ENCODE measurements around the gene KAT2B.

The KAT2B gene

DNA sequence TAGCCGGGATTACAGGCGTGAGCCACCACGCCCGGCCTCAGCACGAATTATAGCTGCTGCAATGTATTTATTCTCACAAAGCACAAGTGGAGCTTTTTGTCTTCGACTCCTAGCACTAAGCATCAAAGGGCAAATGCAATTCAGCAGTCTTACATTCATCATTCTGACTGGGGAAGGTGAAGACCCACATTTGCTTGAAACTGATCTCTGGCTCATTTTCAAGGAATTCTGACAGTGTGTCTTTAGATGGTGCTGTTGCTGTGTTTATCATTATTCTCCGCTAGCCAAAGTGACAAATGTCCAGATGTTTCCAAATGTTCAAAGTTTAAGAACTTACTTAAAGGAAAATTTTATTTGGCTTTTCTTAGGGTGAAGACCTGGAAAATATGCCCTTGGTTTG is 89.9 kb downstream of the KAT2B start:
- DNase-seq (ENCODE audit: low read depth): no peak
- H3K4me3 ChIP-seq (ENCODE audit: control insufficient read depth, low read depth, low read length): no peak overlapping the region
- TF ChIP-seq CTCF (IDR thresholded peaks at IDR 0.05; ENCODE audit: control insufficient read depth, insufficient read depth, low read depth, low read length, missing control alignments): no peak

- TF ChIP-seq CTCF (IDR thresholded peaks at IDR 0.05; ENCODE audit: control insufficient read depth, insufficient read depth, low read depth, low read length, missing control alignments): no peak
- no peak for DNase-seq (ENCODE audit: low read depth)
- no peak overlapping the region for H3K4me3 ChIP-seq (ENCODE audit: control insufficient read depth, low read depth, low read length)
Observed at GRCh38 chr3:20136231-20136630, 96.0 kb downstream of the KAT2B start.

DNA sequence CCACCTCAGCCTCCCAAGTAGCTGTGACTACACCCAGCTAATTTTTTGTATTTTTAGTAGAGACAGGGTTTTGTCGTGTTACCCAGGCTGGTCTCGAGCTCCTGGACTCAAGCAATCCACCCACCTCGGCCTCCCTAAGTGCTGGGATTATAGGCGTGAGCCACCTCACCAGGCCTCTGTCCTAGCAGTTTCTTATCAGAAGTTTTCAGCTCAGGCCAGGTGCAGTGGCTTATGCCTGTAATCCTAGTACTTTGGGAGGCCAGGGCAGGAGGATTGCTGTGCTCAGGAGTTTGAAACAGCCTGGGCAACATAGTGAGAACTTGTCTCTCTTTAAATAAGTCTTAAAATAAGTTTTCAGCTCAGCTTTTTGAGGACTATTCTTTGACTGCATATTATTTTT is 97.4 kb downstream of the KAT2B start:
- DNase-seq (ENCODE audit: low read depth): no peak
- no peak overlapping the region for H3K4me3 ChIP-seq (ENCODE audit: control insufficient read depth, low read depth, low read length)
- TF ChIP-seq CTCF (IDR thresholded peaks at IDR 0.05; ENCODE audit: control insufficient read depth, insufficient read depth, low read depth, low read length, missing control alignments): no peak

GRCh38 chr3:20140881-20141280 is 100.6 kb downstream of the KAT2B start:
- no peak for TF ChIP-seq CTCF (IDR thresholded peaks at IDR 0.05; ENCODE audit: control insufficient read depth, insufficient read depth, low read depth, low read length, missing control alignments)
- no peak for DNase-seq (ENCODE audit: low read depth)
- H3K4me3 ChIP-seq (ENCODE audit: control insufficient read depth, low read depth, low read length): no peak overlapping the region

GRCh38 chr3:20141316-20141715 is 101.1 kb downstream of the KAT2B start:
- H3K4me3 ChIP-seq (ENCODE audit: control insufficient read depth, low read depth, low read length): no peak overlapping the region
- no peak for DNase-seq (ENCODE audit: low read depth)
- TF ChIP-seq CTCF (IDR thresholded peaks at IDR 0.05; ENCODE audit: control insufficient read depth, insufficient read depth, low read depth, low read length, missing control alignments): no peak

- TF ChIP-seq CTCF (IDR thresholded peaks at IDR 0.05; ENCODE audit: control insufficient read depth, insufficient read depth, low read depth, low read length, missing control alignments): no peak
- no peak overlapping the region for H3K4me3 ChIP-seq (ENCODE audit: control insufficient read depth, low read depth, low read length)
- DNase-seq (ENCODE audit: low read depth): no peak
Observed at GRCh38 chr3:20141851-20142250, 101.6 kb downstream of the KAT2B start.

DNA sequence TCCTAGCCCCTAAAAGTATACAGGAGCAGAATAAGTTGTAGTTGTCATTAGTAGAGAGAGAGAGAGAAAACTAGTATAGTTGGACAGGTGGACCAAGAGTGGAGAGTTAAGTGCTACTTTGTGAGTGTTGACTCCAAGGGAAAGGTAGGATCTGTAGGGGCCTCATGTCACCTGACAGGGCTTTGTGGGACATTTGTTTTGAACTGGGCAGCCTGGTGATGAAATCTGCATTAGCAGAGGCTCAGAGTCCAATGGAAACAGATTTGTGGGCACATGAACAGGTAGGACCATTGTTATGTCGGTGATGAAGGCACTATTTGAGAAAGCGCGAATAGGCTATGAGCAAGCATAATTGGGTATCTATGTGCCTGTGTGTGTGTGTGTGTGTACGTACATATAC is 102.3 kb downstream of the KAT2B start:
- no peak for DNase-seq (ENCODE audit: low read depth)
- no peak for TF ChIP-seq CTCF (IDR thresholded peaks at IDR 0.05; ENCODE audit: control insufficient read depth, insufficient read depth, low read depth, low read length, missing control alignments)
- no peak overlapping the region for H3K4me3 ChIP-seq (ENCODE audit: control insufficient read depth, low read depth, low read length)

All from AG09309 (cell line).